Peyer's patch (tissue), 4 donors: Measurements from ENCODE around the gene CAMK2D. TPM values are rescaled to one million over a fixed set of nuclear protein-coding genes. Genes with fewer than 3 reads are reported as not detected.

Experiments
- DNase-seq, 3 donors: peaks; one replicate each; pipeline ENCODE4 v3.0.0-alpha.2; 2017 to 2019
- H3K27ac ChIP-seq, 4 donors: fragments of 200-600 bp; sonication (generic); one replicate each; pipeline ENCODE4 v1.5.1; 2016 to 2019
- H3K27me3 ChIP-seq, 2 donors: fragments of 200-600 bp; sonication (generic); one replicate each; pipeline ENCODE4 v1.5.1; 2019
- H3K36me3 ChIP-seq, 3 donors: fragments of 200-600 bp; sonication (generic); one replicate each; pipeline ENCODE4 v1.5.1; 2016 to 2019
- H3K4me1 ChIP-seq, 4 donors: fragments of 200-600 bp; sonication (generic); one replicate each; pipeline ENCODE4 v1.5.1; 2016 to 2019
- H3K4me3 ChIP-seq, 4 donors: fragments of 200-600 bp; sonication (generic); 1 replicate in 3 of 4; 2 replicates in 1 of 4; pipeline ENCODE4 v1.5.1; 2016 to 2019; ENCODE audit warnings: mild to moderate bottlenecking in 1 of 4
- H3K9me3 ChIP-seq, 4 donors: fragments of 200-600 bp; sonication (generic); one replicate each; pipeline ENCODE4 v1.5.1; 2016 to 2019; ENCODE audit warnings: mild to moderate bottlenecking in 1 of 4
- CTCF ChIP-seq, 6 experiments: fragments of 450-650 bp in 4 of 6; fragments of 200-600 bp in 2 of 6; sonication (generic) in 1 of 6; IDR thresholded peaks; one replicate each; pipeline ENCODE4 v1.5.1; 2017 to 2019; ENCODE audit warnings: antibody characterized with exemption in 6 of 6, mild to moderate bottlenecking in 3 of 6, moderate library complexity in 1 of 6
- POLR2A ChIP-seq, 2 donors: fragments of 450-650 bp; IDR thresholded peaks; one replicate each; pipeline ENCODE4 v1.5.1; 2017; ENCODE audit warnings: antibody characterized with exemption in 2 of 2, mild to moderate bottlenecking in 2 of 2, moderate library complexity in 2 of 2
- total RNA-seq, 4 donors: library from RNA; depleted of rRNA; stranded (reverse); fragments of >200 nt; gene quantifications; one replicate each; pipeline ENCODE4 v1.1.0, GENCODE V29; 2016

CAMK2D gene
- total RNA-seq, 4 donors from 2014 or later = 38.8 to 125 (median 63.5) TPM

DNA sequence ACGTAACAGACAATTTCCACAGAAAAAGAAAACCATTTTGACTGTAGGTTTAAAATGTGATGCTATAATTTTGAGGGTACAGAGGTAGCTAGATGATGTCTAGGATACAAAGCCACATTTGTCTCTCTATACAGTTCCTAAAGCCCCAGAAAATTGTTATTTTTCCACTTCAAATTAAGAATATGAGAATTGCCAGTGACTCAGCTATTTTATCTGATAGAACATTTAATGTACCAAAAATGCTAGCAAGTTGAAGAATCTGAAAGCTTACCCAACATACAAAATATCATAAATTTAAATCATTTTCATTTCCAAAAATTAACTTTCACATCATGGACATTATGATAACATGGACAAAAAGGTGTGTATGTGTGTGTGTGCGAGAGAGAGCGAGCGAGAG, 148.0 kb downstream of the CAMK2D start:
- H3K4me1 ChIP-seq = peaks cover 0 to 2% (median 0%) of the 10 kb centered on the region in 4 donors
- no peak for DNase-seq
- no peak overlapping the region for H3K27ac ChIP-seq
- no peak overlapping the region for H3K4me3 ChIP-seq
- H3K9me3 ChIP-seq = no peaks in the 10 kb centered on the region
- H3K27me3 ChIP-seq = no peaks in the 10 kb centered on the region
- H3K36me3 ChIP-seq = no peaks in the 10 kb centered on the region
- TF ChIP-seq POLR2A (IDR thresholded peaks at IDR 0.05) (no peak), CTCF (IDR thresholded peaks at IDR 0.05) (no peak)

- Histone ChIP-seq H3K27ac (no peak overlapping the region), H3K36me3 (no peaks in the 10 kb centered on the region), H3K4me3 (no peak overlapping the region), H3K27me3 (no peaks in the 10 kb centered on the region), H3K4me1 (no peaks in the 10 kb centered on the region), H3K9me3 (no peaks in the 10 kb centered on the region)
- TF ChIP-seq POLR2A (IDR thresholded peaks at IDR 0.05) = no peak
- DNase-seq = no peak
Observed at GRCh38 chr4:113610537-113610936, 151.0 kb downstream of the CAMK2D start.

- H3K27me3 ChIP-seq = no peaks in the 10 kb centered on the region
- DNase-seq = no peak
- H3K4me1 ChIP-seq = peaks cover 0 to under 1% (median 0%) of the 10 kb centered on the region in 4 donors
- no peak for TF ChIP-seq CTCF (IDR thresholded peaks at IDR 0.05)
- no peak for TF ChIP-seq POLR2A (IDR thresholded peaks at IDR 0.05)
- no peaks in the 10 kb centered on the region for H3K36me3 ChIP-seq
- no peak overlapping the region for H3K27ac ChIP-seq
- H3K4me3 ChIP-seq = no peak overlapping the region
- no peaks in the 10 kb centered on the region for H3K9me3 ChIP-seq
Observed at GRCh38 chr4:113607998-113608397, 153.5 kb downstream of the CAMK2D start.

- Histone ChIP-seq H3K27ac (no peak overlapping the region), H3K36me3 (no peaks in the 10 kb centered on the region), H3K27me3 (no peaks in the 10 kb centered on the region), H3K4me3 (no peak overlapping the region), H3K4me1 (peaks cover 0 to 3% (median 0%) of the 10 kb centered on the region in 4 donors), H3K9me3 (no peaks in the 10 kb centered on the region)
- TF ChIP-seq CTCF (IDR thresholded peaks at IDR 0.05) = no peak
- TF ChIP-seq POLR2A (IDR thresholded peaks at IDR 0.05) = no peak
- DNase-seq = no peak
Observed at GRCh38 chr4:113607147-113607720, 154.3 kb downstream of the CAMK2D start.

GRCh38 chr4:113604955-113605354, 156.6 kb downstream of the CAMK2D start:
- no peak overlapping the region for H3K4me3 ChIP-seq
- TF ChIP-seq CTCF (IDR thresholded peaks at IDR 0.05) (no peak), POLR2A (IDR thresholded peaks at IDR 0.05) (no peak)
- no peaks in the 10 kb centered on the region for H3K9me3 ChIP-seq
- DNase-seq = no peak
- H3K27ac ChIP-seq = no peak overlapping the region
- H3K4me1 ChIP-seq = peaks cover 0 to 3% (median 0%) of the 10 kb centered on the region in 4 donors
- H3K36me3 ChIP-seq = no peaks in the 10 kb centered on the region
- H3K27me3 ChIP-seq = no peaks in the 10 kb centered on the region

DNA sequence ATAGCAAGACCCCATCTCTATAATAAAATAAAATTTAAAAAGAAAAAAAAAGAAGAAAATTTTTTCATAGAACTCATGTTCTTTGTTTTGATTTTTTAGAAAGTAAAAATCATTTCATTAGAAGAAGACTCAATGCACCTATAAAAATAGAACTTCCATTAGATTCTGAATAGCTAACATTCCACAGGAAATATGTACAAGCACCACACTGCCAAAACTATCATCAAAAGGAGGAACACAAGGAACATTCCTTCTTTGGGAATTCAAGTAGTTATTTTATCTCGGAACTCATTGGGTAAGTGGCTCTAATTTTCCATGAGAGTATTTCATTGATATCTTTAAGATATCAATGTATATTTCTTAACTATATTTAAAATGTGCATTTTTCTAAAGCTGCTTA, 157.6 kb downstream of the CAMK2D start:
- DNase-seq = no peak
- Histone ChIP-seq H3K4me3 (no peak overlapping the region), H3K36me3 (no peaks in the 10 kb centered on the region), H3K4me1 (peaks cover 0 to 3% (median 0%) of the 10 kb centered on the region in 4 donors), H3K9me3 (no peaks in the 10 kb centered on the region), H3K27me3 (no peaks in the 10 kb centered on the region), H3K27ac (no peak overlapping the region)
- no peak for TF ChIP-seq CTCF (IDR thresholded peaks at IDR 0.05)
- TF ChIP-seq POLR2A (IDR thresholded peaks at IDR 0.05) = no peak
